ENCODE measurements around the gene SNAI3. TPM values are rescaled to one million over a fixed set of nuclear protein-coding genes. Genes with fewer than 3 reads are reported as not detected.

Gene SNAI3
- total RNA-seq, 1 experiment from 2014 or later: 0.54 TPM

- no peak for DNase-seq
- CTCF ChIA-PET: no interaction called here
- H3K4me1 Mint-ChIP-seq (ENCODE audit: low read depth, unreplicated experiment): no peaks in the 10 kb centered on the region
- no peak overlapping the region for H3K4me3 Mint-ChIP-seq (ENCODE audit: low read depth, unreplicated experiment)
- TF ChIP-seq CTCF (IDR thresholded peaks at IDR 0.05; ENCODE audit: unreplicated experiment): no peak
- no peak overlapping the region for H3K27ac Mint-ChIP-seq (ENCODE audit: unreplicated experiment)
- no peaks in the 10 kb centered on the region for H3K27me3 Mint-ChIP-seq (ENCODE audit: unreplicated experiment)
- no peaks in the 10 kb centered on the region for H3K9me3 Mint-ChIP-seq (ENCODE audit: low read depth, unreplicated experiment)
- no TSS peak for BruUV-seq (replicated peaks)
- intact Hi-C loops (cut with micrococcal nuclease; ENCODE audit: unreplicated experiment): no loop called here
- peaks cover 62% of the 10 kb centered on the region for H3K36me3 Mint-ChIP-seq (ENCODE audit: insufficient read depth, unreplicated experiment)
Observed at GRCh38 chr16:88630433-88630832, 55.9 kb downstream of the SNAI3 start.

- Mint-ChIP-seq H3K4me3 (ENCODE audit: low read depth, unreplicated experiment) (no peak overlapping the region), H3K9me3 (ENCODE audit: low read depth, unreplicated experiment) (no peaks in the 10 kb centered on the region), H3K4me1 (ENCODE audit: low read depth, unreplicated experiment) (no peaks in the 10 kb centered on the region), H3K27ac (ENCODE audit: unreplicated experiment) (no peak overlapping the region), H3K27me3 (ENCODE audit: unreplicated experiment) (no peaks in the 10 kb centered on the region), H3K36me3 (ENCODE audit: insufficient read depth, unreplicated experiment) (peaks cover 56% of the 10 kb centered on the region)
- CTCF ChIA-PET: no interaction called here
- TF ChIP-seq CTCF (IDR thresholded peaks at IDR 0.05; ENCODE audit: unreplicated experiment): no peak
- intact Hi-C loops (cut with micrococcal nuclease; ENCODE audit: unreplicated experiment): no loop called here
- no peak for DNase-seq
- no TSS peak for BruUV-seq (replicated peaks)
Observed at GRCh38 chr16:88629835-88630234, 56.5 kb downstream of the SNAI3 start.

GRCh38 chr16:88628512-88628974 lies 57.8 kb downstream of the SNAI3 start:
- H3K9me3 Mint-ChIP-seq (ENCODE audit: low read depth, unreplicated experiment): no peaks in the 10 kb centered on the region
- H3K36me3 Mint-ChIP-seq (ENCODE audit: insufficient read depth, unreplicated experiment): peaks cover 53% of the 10 kb centered on the region
- intact Hi-C loops (cut with micrococcal nuclease; ENCODE audit: unreplicated experiment): no loop called here
- DNase-seq: no peak
- TF ChIP-seq CTCF (IDR thresholded peaks at IDR 0.05; ENCODE audit: unreplicated experiment): peak; percentile 43
- no peak overlapping the region for H3K4me3 Mint-ChIP-seq (ENCODE audit: low read depth, unreplicated experiment)
- BruUV-seq (replicated peaks): no TSS peak
- no peaks in the 10 kb centered on the region for H3K27me3 Mint-ChIP-seq (ENCODE audit: unreplicated experiment)
- no peaks in the 10 kb centered on the region for H3K4me1 Mint-ChIP-seq (ENCODE audit: low read depth, unreplicated experiment)
- CTCF ChIA-PET: no interaction called here
- H3K27ac Mint-ChIP-seq (ENCODE audit: unreplicated experiment): no peak overlapping the region

Small RNA genes within 50 kb of the gene (microRNA-seq; reads per million reads assigned to microRNA genes)
- 2.1 reads per million for gene MIR4722

Other genes with a start within 250 kb of the SNAI3 start
- 3.1 and 5.2 TPM in 2 replicates for gene ZFPM1, start 233.2 kb downstream of the SNAI3 start, total RNA-seq (2022)
- gene ZC3H18, start 116.1 kb downstream of the SNAI3 start, total RNA-seq (2022): 77.2 and 85.7 TPM in 2 replicates
- gene IL17C, start 47.9 kb downstream of the SNAI3 start, total RNA-seq (2022): not detected in 2 replicates
- gene CYBA, start 35.5 kb downstream of the SNAI3 start, total RNA-seq (2022): 867 and 881 TPM in 2 replicates
- 139 and 152 TPM in 2 replicates for gene MVD, start 23.4 kb downstream of the SNAI3 start, total RNA-seq (2022)
- gene RNF166, start 19.9 kb upstream of the SNAI3 start, total RNA-seq (2022): 33.3 and 34.3 TPM in 2 replicates
- 39.5 and 49.1 TPM in 2 replicates for gene CTU2, start 20.0 kb upstream of the SNAI3 start, total RNA-seq (2022)
- gene PIEZO1, start 98.7 kb upstream of the SNAI3 start, total RNA-seq (2022): 177 and 199 TPM in 2 replicates
- gene CDT1, start 117.3 kb upstream of the SNAI3 start, total RNA-seq (2022): 74.8 and 82.5 TPM in 2 replicates
- gene APRT, start 125.4 kb upstream of the SNAI3 start, total RNA-seq (2022): 203 and 207 TPM in 2 replicates
- 50.4 and 55.0 TPM in 2 replicates for gene GALNS, start 170.4 kb upstream of the SNAI3 start, total RNA-seq (2022)
- 79.1 and 110 TPM in 2 replicates for gene TRAPPC2L, start 170.6 kb upstream of the SNAI3 start, total RNA-seq (2022)
- gene PABPN1L, start 180.2 kb upstream of the SNAI3 start, total RNA-seq (2022): not detected in 2 replicates